ENCODE results near the gene MVB12A.

GRCh38 chr19:17456127-17456526 lies 36.3 kb downstream of the MVB12A start:
- TF ChIP-seq ZBTB9 (CRISPR knock-in tag; IDR thresholded peaks at IDR 0.05): no peak
- TF ChIP-seq, protein P1, sequence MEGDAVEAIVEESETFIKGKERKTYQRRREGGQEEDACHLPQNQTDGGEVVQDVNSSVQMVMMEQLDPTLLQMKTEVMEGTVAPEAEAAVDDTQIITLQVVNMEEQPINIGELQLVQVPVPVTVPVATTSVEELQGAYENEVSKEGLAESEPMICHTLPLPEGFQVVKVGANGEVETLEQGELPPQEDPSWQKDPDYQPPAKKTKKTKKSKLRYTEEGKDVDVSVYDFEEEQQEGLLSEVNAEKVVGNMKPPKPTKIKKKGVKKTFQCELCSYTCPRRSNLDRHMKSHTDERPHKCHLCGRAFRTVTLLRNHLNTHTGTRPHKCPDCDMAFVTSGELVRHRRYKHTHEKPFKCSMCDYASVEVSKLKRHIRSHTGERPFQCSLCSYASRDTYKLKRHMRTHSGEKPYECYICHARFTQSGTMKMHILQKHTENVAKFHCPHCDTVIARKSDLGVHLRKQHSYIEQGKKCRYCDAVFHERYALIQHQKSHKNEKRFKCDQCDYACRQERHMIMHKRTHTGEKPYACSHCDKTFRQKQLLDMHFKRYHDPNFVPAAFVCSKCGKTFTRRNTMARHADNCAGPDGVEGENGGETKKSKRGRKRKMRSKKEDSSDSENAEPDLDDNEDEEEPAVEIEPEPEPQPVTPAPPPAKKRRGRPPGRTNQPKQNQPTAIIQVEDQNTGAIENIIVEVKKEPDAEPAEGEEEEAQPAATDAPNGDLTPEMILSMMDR (IDR thresholded peaks at IDR 0.05 in 2 of 3, conservative IDR thresholded peaks at IDR 0.05 in 1 of 3; ENCODE audit: insufficient read depth in 2 of 3, low read depth in 1 of 3, low read length in 3 of 3): no peak
